G401.6 (cell line): ENCODE data around the gene ADH5.
"Not testable (repeated sequence)": the region's sequence is repeated elsewhere in the genome, so short reads cannot be mapped to it uniquely, and the experiment has no call there.

ENCODE experiments used
- FAIRE-seq: peaks from 2 replicates; lab custom pipeline; 2012; peaks lifted over from hg19 to GRCh38; lab: Jason Lieb, UNC

The ADH5 gene

DNA sequence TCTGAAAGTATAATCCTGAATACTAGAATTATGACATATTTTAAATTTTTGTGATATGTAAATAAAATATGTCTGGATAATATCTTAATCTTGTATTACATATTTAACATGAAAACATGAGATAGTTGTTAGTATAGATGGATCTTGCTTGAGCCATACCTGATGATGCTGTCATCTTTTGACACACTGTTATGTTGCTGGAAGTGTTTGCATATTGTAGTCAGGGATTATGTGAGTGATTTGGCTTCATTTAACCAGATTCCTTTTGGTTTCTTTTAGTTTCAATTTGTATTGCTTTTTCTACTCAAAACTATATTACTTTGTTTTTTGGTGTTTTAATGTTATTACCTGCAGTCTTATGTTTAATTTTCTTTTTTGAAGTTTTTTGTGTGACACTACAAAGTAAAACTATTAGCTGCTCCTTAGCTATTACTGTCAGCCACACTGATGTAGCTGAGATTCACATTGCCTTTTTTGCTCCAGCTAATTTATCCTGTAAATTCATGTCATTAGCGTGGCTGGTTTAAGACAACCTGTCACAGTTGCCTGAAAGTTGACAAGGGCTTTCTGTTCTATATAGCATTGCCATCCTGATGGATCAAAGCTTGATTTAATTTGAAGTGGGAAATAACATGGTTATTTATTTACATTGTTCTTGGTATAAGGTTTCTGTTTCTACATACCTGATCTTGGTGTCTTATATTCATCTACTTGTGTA is 59.4 kb downstream of the ADH5 start:
- peak; percentile 37 for FAIRE-seq

DNA sequence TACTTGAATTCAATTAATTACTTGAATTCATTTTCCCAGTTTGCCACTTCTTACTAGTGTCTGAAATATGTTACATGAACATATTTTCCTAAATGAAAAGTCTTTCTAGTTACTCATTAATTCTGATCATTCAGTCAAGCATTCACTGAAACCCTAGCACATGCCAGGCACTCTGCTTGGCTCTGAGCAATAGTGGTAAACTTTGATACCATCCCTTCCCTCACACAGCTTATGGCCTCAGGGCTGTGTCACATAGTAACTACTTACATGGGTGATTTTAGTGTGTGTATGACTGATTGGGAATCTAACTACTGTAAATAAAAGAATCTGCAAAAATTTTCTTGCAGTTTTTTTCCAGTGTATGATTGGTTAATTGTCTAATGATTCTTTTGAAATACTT is 60.4 kb downstream of the ADH5 start:
- FAIRE-seq: no peak

GRCh38 chr4:99027304-99027703 is 61.3 kb downstream of the ADH5 start:
- FAIRE-seq: no peak

- FAIRE-seq: no peak
Observed at GRCh38 chr4:99025506-99025905, 63.1 kb downstream of the ADH5 start.

DNA sequence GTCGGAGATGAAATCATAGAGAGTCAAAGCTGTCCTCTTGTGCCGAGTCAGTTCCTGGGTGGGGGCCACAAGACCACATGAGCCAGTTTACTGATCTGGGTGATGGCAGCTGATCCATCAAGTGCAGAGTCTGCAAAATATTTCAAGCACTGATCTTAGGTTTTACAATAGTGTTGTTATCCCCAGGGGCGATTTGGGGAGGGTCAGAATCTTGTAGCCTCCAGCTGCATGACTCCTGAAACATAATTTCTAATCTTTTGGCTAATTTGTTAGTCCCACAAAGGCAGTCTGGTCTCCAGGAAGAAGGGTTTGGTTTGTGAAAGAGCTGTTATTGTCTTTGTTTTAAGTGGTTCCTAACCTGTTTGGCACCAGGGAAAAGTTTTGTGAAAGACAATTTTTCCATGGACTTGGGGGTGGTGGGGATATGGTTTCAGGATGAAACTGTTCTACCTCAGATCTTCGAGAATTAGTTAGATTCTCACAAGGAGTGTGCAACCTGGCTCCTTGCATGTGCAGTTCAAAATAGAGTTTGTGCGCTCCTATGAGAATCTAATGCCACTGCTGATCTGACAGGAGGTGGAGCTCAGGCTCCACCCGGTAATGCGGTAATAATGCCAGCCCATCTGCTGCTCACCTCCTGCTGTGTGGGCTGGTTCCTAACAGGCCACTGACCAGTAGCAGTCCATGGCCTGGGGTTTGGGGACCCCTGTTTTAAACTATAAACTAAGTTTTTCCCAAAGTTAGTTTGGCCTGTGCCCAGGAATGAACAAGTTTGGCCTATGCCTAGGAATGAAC is 63.9 kb downstream of the ADH5 start:
- FAIRE-seq: no peak

DNA sequence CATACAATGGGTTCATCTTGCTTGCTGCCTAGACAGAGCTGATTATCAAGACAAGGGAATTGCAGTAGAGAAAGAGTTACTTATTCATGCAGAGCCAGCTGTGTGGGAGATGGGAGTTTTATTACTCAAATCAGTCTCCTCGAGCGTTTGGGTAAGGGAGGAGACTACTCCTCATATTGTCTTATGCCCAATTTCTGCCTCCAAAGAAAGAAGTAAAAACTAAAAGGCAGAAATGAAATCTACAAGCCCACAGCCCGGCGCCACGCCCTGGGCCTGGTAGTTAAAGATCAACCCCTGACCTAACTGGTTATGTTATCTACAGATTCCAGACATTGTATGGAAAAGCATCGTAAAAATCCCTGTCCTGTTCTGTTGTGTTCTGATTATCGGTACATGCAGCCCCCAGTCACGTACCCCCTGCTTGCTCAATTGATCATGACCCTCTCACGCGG is 64.8 kb downstream of the ADH5 start:
- FAIRE-seq: not testable (repeated sequence)

- no peak for FAIRE-seq
Observed at GRCh38 chr4:99022566-99022965, 66.0 kb downstream of the ADH5 start.

- no peak for FAIRE-seq
Observed at GRCh38 chr4:99021386-99021785, 67.2 kb downstream of the ADH5 start.
